Measurements from ENCODE around the gene SLC41A1.

GRCh38 chr1:205775717-205776056, 37.3 kb downstream of the SLC41A1 start:
- TF ChIP-seq CTCF (IDR thresholded peaks at IDR 0.05) (no peak), POLR2A (IDR thresholded peaks at IDR 0.05) (no peak)
